ENCODE data around the gene MECR.

MECR gene

DNA sequence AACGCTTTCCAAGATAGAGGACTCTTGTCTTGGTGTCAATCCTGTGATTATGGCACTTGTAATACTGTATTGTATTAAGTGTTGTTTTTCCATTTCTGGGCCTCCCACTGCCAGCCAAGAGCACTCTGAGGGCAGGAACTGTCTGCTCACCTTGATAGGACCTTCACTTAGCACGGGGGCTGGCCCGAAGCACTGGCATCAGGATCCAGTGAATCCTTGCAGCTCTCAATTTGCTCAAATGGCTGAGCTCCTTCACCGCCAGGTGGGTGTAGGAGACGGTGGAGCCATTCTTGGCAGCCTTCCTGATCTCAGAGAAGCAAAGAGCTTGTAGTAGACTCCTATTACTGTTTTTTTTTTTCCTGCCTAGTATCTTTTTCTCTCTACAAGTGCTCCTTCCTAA lies 17.7 kb downstream of the MECR start:
- no peak for DNase-seq (ENCODE audit: low read depth)
- no peak for TF ChIP-seq CTCF (conservative IDR thresholded peaks at IDR 0.05; ENCODE audit: low read length)
- H3K4me3 ChIP-seq (ENCODE audit: low read length): no peak overlapping the region

DNA sequence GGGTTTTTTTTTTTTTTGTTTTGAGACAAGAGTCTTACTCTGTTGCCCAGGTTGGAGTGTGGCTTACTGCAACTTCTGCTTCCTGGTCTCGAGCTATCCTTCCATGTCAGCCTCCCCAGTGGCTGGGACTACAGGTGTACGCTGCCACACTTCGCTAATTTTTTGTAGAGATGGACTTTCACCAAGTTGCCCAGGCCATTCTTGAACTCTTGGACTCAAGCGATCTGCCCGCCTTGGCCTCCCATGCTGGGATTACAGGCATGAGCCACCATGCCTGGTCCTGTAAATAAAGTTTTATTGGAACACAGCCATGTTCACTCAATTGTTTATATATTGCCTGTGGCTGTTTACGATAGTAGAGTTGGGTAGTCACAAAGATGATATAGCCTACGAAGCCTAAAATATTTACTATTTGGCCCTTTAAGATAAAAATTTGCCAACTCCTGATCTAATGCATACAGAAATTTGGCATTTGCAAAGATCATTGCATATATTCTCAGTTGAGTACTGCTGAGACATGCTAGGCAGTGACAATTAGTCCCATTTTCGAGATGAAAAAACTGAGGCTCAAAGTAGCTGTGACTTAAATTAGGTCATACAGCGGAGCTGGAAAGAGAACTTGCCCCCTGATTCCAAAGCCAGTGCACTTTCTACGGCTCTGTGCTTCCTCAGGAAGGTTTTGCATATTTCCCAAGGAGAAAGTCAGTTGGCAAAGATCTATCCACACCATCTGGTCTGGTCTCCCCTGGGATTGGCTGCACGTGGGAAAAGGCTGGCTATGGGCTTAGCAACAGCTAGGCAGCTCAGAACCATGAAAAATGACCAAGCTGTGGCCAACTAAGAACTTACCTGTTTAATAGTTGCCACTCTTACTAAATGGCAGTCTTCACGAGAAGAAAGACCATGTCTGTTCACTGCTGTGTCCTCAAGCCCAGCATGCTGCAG lies 19.4 kb downstream of the MECR start:
- no peak overlapping the region for H3K4me3 ChIP-seq (ENCODE audit: low read length)
- peak; percentile 91 for DNase-seq (ENCODE audit: low read depth)
- no peak for TF ChIP-seq CTCF (conservative IDR thresholded peaks at IDR 0.05; ENCODE audit: low read length)

DNA sequence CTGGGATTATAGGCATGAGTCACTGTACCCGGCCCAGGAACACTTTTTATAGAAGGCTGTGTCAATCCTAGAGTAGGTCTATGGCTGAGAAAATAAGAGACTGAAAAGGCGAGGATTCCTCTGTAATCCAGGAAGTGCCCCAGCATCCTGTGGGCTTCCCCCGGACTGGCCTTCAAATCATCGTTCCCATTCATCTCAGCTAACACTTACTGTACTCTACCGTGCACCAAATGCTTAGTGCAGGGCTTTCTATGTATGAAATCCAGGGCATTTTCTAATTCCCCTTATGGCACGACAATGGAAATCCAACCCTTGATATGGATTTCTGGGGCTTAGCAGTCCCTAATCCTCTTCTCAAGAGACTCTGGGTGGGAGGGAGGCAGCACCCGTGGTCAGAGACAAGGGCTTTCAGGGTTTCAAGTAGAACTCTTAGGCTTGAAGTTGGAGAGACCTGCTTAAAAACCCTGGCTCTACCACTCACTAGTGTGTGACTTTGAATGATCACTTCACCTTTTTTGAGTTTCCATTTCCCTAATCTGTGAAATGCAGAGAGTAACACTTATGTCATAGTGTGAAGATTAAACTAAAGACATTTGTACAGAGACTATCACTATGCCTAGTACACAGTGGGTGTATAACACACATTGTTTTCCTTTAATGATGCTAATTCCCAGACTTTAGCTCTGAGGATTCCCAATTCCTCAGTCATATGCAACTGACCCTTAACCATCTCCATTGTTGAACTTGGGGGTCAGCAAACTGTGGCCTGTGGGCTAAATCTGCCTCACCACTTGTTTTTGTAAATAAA lies 20.3 kb downstream of the MECR start:
- H3K4me3 ChIP-seq (ENCODE audit: low read length): no peak overlapping the region
- DNase-seq (ENCODE audit: low read depth): no peak
- TF ChIP-seq CTCF (conservative IDR thresholded peaks at IDR 0.05; ENCODE audit: low read length): no peak

GRCh38 chr1:29209173-29209572 lies 21.6 kb downstream of the MECR start:
- no peak overlapping the region for H3K4me3 ChIP-seq (ENCODE audit: low read length)
- DNase-seq (ENCODE audit: low read depth): peak; percentile 58
- TF ChIP-seq CTCF (conservative IDR thresholded peaks at IDR 0.05; ENCODE audit: low read length): no peak

DNA sequence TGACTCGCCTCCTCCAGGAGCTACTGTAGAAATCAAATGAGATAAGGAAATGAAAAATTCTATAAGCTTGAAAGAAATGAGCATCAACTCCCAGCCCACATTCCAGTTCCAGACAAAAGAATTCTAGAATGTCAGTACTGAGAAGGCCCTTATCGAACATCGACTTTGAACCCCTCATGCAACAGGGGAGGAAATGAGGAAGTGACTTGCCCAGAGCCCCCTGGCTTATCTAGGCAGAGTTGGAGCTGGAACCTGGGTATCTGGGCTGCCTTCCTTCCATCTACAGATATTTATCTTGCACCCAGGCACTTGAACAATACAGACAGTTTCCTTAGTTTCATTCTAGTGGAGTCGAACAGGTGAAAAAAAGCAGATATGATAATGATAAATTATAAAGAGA lies 22.3 kb downstream of the MECR start:
- DNase-seq (ENCODE audit: low read depth): no peak
- no peak for TF ChIP-seq CTCF (conservative IDR thresholded peaks at IDR 0.05; ENCODE audit: low read length)
- H3K4me3 ChIP-seq (ENCODE audit: low read length): no peak overlapping the region

GRCh38 chr1:29202584-29203340 lies 28.0 kb downstream of the MECR start:
- H3K4me3 ChIP-seq (ENCODE audit: low read length): no peak overlapping the region
- DNase-seq (ENCODE audit: low read depth): peak; percentile 98
- peak; percentile 96 for TF ChIP-seq CTCF (conservative IDR thresholded peaks at IDR 0.05; ENCODE audit: low read length)

Data from AG10803 (cell line).